ENCODE results near the gene UVSSA.

- TF ChIP-seq CTCF (IDR thresholded peaks at IDR 0.05) (no peak), POLR2A (IDR thresholded peaks at IDR 0.05) (no peak)
Observed at GRCh38 chr4:1400191-1400805, 53.3 kb downstream of the UVSSA start.

Measured in vagina (tissue), 2 donors.